NT2/D1 (cell line): ENCODE data around the gene COMT.

ENCODE experiments used
- SUZ12 ChIP-seq: IDR thresholded peaks from 2 replicates; pipeline ENCODE4 v1.6.1; 2011; ENCODE audit not compliant: insufficient read length, insufficient read depth; ENCODE audit errors: extremely low read depth
- YY1 ChIP-seq: IDR thresholded peaks from 2 replicates; pipeline ENCODE4 v1.6.1; 2011; ENCODE audit not compliant: insufficient read length, insufficient read depth
- ZNF274 ChIP-seq: IDR thresholded peaks from 2 replicates; pipeline ENCODE4 v1.6.1; 2011; ENCODE audit warnings: mild to moderate bottlenecking, low read depth, low read length

- TF ChIP-seq YY1 (no peak), ZNF274 (no peak), SUZ12 (no peak)
These were observed 50.3 kb downstream of the COMT start for GRCh38 chr22:19991645-19992451.
